GM12891 (cell line): Measurements from ENCODE around the gene TCF12.

Source experiments
- DNase-seq: peaks from one replicate; pipeline ENCODE4 v3.0.0; 2011; ENCODE audit warnings: low spot score; ENCODE audit not compliant: insufficient read length
- FAIRE-seq: peaks from 2 replicates; lab custom pipeline; 2011; peaks lifted over from hg19 to GRCh38; lab: Jason Lieb, UNC
- PAX5 ChIP-seq: IDR thresholded peaks from 2 replicates; pipeline ENCODE4 v1.6.1; 2011; ENCODE audit warnings: low read length, moderate library complexity, mild to moderate bottlenecking; ENCODE audit not compliant: insufficient read depth, severe bottlenecking
- POLR2A ChIP-seq: IDR thresholded peaks from 2 replicates; pipeline ENCODE4 v1.6.1; 2011; ENCODE audit warnings: low read depth, low read length, control low read depth
- POLR2AphosphoS5 ChIP-seq: IDR thresholded peaks from 2 replicates; pipeline ENCODE4 v1.6.1; 2011; ENCODE audit warnings: low read depth, low read length, control low read depth
- POU2F2 ChIP-seq: IDR thresholded peaks from 2 replicates; pipeline ENCODE4 v1.6.1; 2011; ENCODE audit warnings: low read depth, mild to moderate bottlenecking, control low read depth, low read length, moderate library complexity
- SPI1 ChIP-seq: IDR thresholded peaks from 2 replicates; pipeline ENCODE4 v1.6.1; 2011; ENCODE audit warnings: low read depth, low read length, control low read depth
- TAF1 ChIP-seq: IDR thresholded peaks from 2 replicates; pipeline ENCODE4 v1.6.1; 2011; ENCODE audit warnings: low read depth, low read length, control low read depth

TCF12 gene

GRCh38 chr15:57223887-57224286 lies 305.4 kb downstream of the TCF12 start:
- no peak for DNase-seq
- no peak for FAIRE-seq
- TF ChIP-seq PAX5 (no peak), SPI1 (no peak), TAF1 (no peak), POU2F2 (no peak), POLR2A (no peak)

- FAIRE-seq = no peak
- DNase-seq = no peak
These were observed 306.2 kb downstream of the TCF12 start for GRCh38 chr15:57224664-57225063.

GRCh38 chr15:57227166-57227565 lies 308.7 kb downstream of the TCF12 start:
- DNase-seq = no peak
- no peak for FAIRE-seq
- TF ChIP-seq TAF1 = no peak
- TF ChIP-seq PAX5 = no peak
- no peak for TF ChIP-seq SPI1
- no peak for TF ChIP-seq POLR2AphosphoS5
- no peak for TF ChIP-seq POU2F2
- no peak for TF ChIP-seq POLR2A

More at GRCh38 chr15:57224664-57225063, 306.2 kb downstream of the TCF12 start:
- no peak for TF ChIP-seq SPI1
- no peak for TF ChIP-seq POU2F2
- no peak for TF ChIP-seq POLR2A
- TF ChIP-seq PAX5 = no peak
- TF ChIP-seq TAF1 = no peak
- TF ChIP-seq POLR2AphosphoS5 = no peak

GRCh38 chr15:57227899-57228298 lies 309.5 kb downstream of the TCF12 start:
- DNase-seq (no peak), FAIRE-seq (no peak)
- TF ChIP-seq SPI1 = no peak
- TF ChIP-seq TAF1 = no peak

- FAIRE-seq = no peak
- TF ChIP-seq PAX5 (no peak), POU2F2 (no peak), POLR2AphosphoS5 (no peak), POLR2A (no peak), SPI1 (no peak), TAF1 (no peak)
- no peak for DNase-seq
These were observed 310.0 kb downstream of the TCF12 start for GRCh38 chr15:57228395-57228794.

GRCh38 chr15:57229051-57229450 lies 310.6 kb downstream of the TCF12 start:
- FAIRE-seq = no peak
- no peak for DNase-seq
- TF ChIP-seq POLR2A = no peak
- no peak for TF ChIP-seq TAF1
- no peak for TF ChIP-seq POU2F2
- TF ChIP-seq POLR2AphosphoS5 = no peak
- no peak for TF ChIP-seq PAX5
- TF ChIP-seq SPI1 = no peak

GRCh38 chr15:57231559-57231958 lies 313.1 kb downstream of the TCF12 start:
- no peak for FAIRE-seq

GRCh38 chr15:57234156-57234555 lies 315.7 kb downstream of the TCF12 start:
- no peak for DNase-seq
- no peak for FAIRE-seq
- no peak for TF ChIP-seq TAF1
- no peak for TF ChIP-seq POLR2A
- no peak for TF ChIP-seq POLR2AphosphoS5
- TF ChIP-seq SPI1 = no peak
- TF ChIP-seq PAX5 = no peak
- TF ChIP-seq POU2F2 = no peak

More at GRCh38 chr15:57231559-57231958, 313.1 kb downstream of the TCF12 start:
- TF ChIP-seq POLR2A (no peak), SPI1 (no peak), PAX5 (no peak), POLR2AphosphoS5 (no peak), POU2F2 (no peak), TAF1 (no peak)
- DNase-seq = no peak

- FAIRE-seq = no peak
- TF ChIP-seq PAX5 = no peak
- TF ChIP-seq TAF1 = no peak
- DNase-seq = no peak
These were observed 316.7 kb downstream of the TCF12 start for GRCh38 chr15:57235186-57235585.

- no peak for TF ChIP-seq PAX5
- no peak for TF ChIP-seq SPI1
- no peak for TF ChIP-seq TAF1
- no peak for TF ChIP-seq POU2F2
- no peak for TF ChIP-seq POLR2A
- TF ChIP-seq POLR2AphosphoS5 = no peak
- FAIRE-seq = no peak
- no peak for DNase-seq
These were observed 317.4 kb downstream of the TCF12 start for GRCh38 chr15:57235873-57236272.
